ENCODE results near the gene PTCD1. TPM values are rescaled to one million over a fixed set of nuclear protein-coding genes. Genes with fewer than 3 reads are reported as not detected.

The PTCD1 gene
- total and polyA plus RNA-seq, 4 donors, result 2.8 to 6.8 (median 3.9) TPM

GRCh38 chr7:99429756-99430155 lies 8.8 kb downstream of the PTCD1 start:
- no peak for TF ChIP-seq CTCF (IDR thresholded peaks at IDR 0.05; ENCODE audit: control extremely low read depth, extremely low read depth)
- H3K27me3 ChIP-seq (ENCODE audit: control insufficient read depth in 3 of 3, insufficient read depth in 3 of 3, low read length in 2 of 3), result no peaks in the 10 kb centered on the region
- H3K9me3 ChIP-seq (ENCODE audit: control insufficient read depth in 4 of 4, insufficient read depth in 3 of 4, low read length in 3 of 4), result no peaks in the 10 kb centered on the region
- no peak overlapping the region for H3K27ac ChIP-seq (ENCODE audit: low read depth in 1 of 2, low read length in 1 of 2)
- DNase-seq (no peak), ATAC-seq (ENCODE audit: insufficient read depth, low FRiP score) (no peak)
- no peak overlapping the region for H3K9ac ChIP-seq (ENCODE audit: insufficient read depth in 1 of 2, low read length in 2 of 2)
- peaks cover 14 to 51% (median 15%) of the 10 kb centered on the region in 4 donors for H3K36me3 ChIP-seq (ENCODE audit: control insufficient read depth in 4 of 4, insufficient read depth in 4 of 4, low read length in 4 of 4)
- no peak overlapping the region for H3K4me3 ChIP-seq
- peaks cover 0 to 3% (median 0%) of the 10 kb centered on the region in 5 donors for H3K4me1 ChIP-seq (ENCODE audit: control insufficient read depth in 5 of 5, insufficient read depth in 5 of 5, low read length in 5 of 5)
- 94 to 96% methylated on average over 8 of the region's 8 CpGs for WGBS, 2 donors

GRCh38 chr7:99428972-99429566 lies 9.5 kb downstream of the PTCD1 start:
- ATAC-seq (ENCODE audit: insufficient read depth, low FRiP score) (no peak), DNase-seq (no peak)
- no peak for TF ChIP-seq CTCF (IDR thresholded peaks at IDR 0.05; ENCODE audit: control extremely low read depth, extremely low read depth)
- Histone ChIP-seq H3K9ac (ENCODE audit: insufficient read depth in 1 of 2, low read length in 2 of 2) (no peak overlapping the region), H3K36me3 (ENCODE audit: control insufficient read depth in 4 of 4, insufficient read depth in 4 of 4, low read length in 4 of 4) (peaks cover 11 to 55% (median 20%) of the 10 kb centered on the region in 4 donors), H3K27me3 (ENCODE audit: control insufficient read depth in 3 of 3, insufficient read depth in 3 of 3, low read length in 2 of 3) (no peaks in the 10 kb centered on the region), H3K4me1 (ENCODE audit: control insufficient read depth in 5 of 5, insufficient read depth in 5 of 5, low read length in 5 of 5) (peaks cover 0 to 3% (median 0%) of the 10 kb centered on the region in 5 donors), H3K27ac (ENCODE audit: low read depth in 1 of 2, low read length in 1 of 2) (no peak overlapping the region), H3K4me3 (no peak overlapping the region), H3K9me3 (ENCODE audit: control insufficient read depth in 4 of 4, insufficient read depth in 3 of 4, low read length in 3 of 4) (no peaks in the 10 kb centered on the region)
- 87 to 88% methylated on average over 10 of the region's 10 CpGs for WGBS, 2 donors

GRCh38 chr7:99424932-99425730 lies 13.5 kb downstream of the PTCD1 start:
- TF ChIP-seq CTCF (IDR thresholded peaks at IDR 0.05; ENCODE audit: control extremely low read depth, extremely low read depth), result no peak
- H3K27me3 ChIP-seq (ENCODE audit: control insufficient read depth in 3 of 3, insufficient read depth in 3 of 3, low read length in 2 of 3), result no peaks in the 10 kb centered on the region
- H3K4me3 ChIP-seq, result no peak overlapping the region
- H3K9ac ChIP-seq (ENCODE audit: insufficient read depth in 1 of 2, low read length in 2 of 2), result no peak overlapping the region
- no peak for DNase-seq
- H3K27ac ChIP-seq (ENCODE audit: low read depth in 1 of 2, low read length in 1 of 2), result no peak overlapping the region
- H3K36me3 ChIP-seq (ENCODE audit: control insufficient read depth in 4 of 4, insufficient read depth in 4 of 4, low read length in 4 of 4), result peaks cover 12 to 49% (median 19%) of the 10 kb centered on the region in 4 donors
- no peaks in the 10 kb centered on the region for H3K9me3 ChIP-seq (ENCODE audit: control insufficient read depth in 4 of 4, insufficient read depth in 3 of 4, low read length in 3 of 4)
- 93 to 95% methylated on average over 24 of the region's 24 CpGs for WGBS, 2 donors
- no peaks in the 10 kb centered on the region for H3K4me1 ChIP-seq (ENCODE audit: control insufficient read depth in 5 of 5, insufficient read depth in 5 of 5, low read length in 5 of 5)
- no peak for ATAC-seq (ENCODE audit: insufficient read depth, low FRiP score)

Measured in lung (tissue), 12 donors.